ENCODE data around the gene SRP19. TPM values are rescaled to one million over a fixed set of nuclear protein-coding genes. Genes with fewer than 3 reads are reported as not detected.

Gene SRP19
- 10 to 100 TPM; 50.1 to 55.9 TPM for total RNA-seq

DNA sequence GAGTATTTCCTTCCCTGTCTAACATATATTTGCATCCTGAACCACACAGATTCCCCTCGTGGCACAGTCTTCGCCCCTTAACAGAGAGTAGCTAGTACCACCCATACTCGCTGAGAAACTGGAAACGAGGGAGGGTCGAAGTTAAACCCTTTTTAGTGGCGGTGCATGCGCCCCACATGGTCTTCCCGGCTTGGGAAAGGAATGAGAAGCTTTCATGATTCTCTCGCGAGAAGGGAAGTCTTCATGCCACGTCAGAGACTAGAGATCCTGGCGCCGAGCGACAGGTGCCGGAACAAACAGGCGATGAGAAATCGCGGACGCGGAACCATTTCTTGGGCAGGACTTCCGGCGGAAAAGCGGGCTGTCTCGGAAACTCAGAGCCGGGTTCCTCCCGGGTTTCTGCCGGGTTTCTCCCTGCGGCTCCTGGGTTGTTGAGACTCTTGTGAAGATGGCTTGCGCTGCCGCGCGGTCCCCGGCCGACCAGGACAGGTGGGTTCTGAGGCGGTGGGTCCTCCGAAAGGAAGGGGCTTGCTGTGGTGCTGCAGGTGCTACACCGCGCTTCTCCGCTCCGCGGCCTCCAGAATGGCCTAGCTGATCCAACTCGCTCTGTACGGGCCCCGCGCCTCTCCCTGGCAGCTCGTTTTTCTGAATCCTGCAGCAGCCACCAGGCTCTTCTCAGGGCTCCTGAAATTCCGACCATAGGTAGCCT, at the start of gene SRP19:
Gene SRP19 (plus strand): TSS at position 359 of the 709 bp plus-strand sequence. CDS start 90 bp downstream, at position 449.
- Mint-ChIP-seq H3K36me3 (peaks cover 26% of the 10 kb centered on the region), H3K27ac (peak within 1 kb of the TSS; percentile 89), H3K27me3 (peaks cover 13% of the 10 kb centered on the region), H3K4me1 (peaks cover 41% of the 10 kb centered on the region), H3K4me3 (peak within 1 kb of the TSS; percentile 97), H3K9me3 (ENCODE audit: low read depth) (no peaks in the 10 kb centered on the region)
- peak; percentile 97 for ATAC-seq
- DNase-seq = peak; percentile 96
- CTCF ChIA-PET = interaction anchor here (1.0 to 3.1 kb wide), 6 partner anchors 9 to 112 kb away, joined by 3 to 20 read pairs (median 4); partner anchors contain the start of gene REEP5

DNA sequence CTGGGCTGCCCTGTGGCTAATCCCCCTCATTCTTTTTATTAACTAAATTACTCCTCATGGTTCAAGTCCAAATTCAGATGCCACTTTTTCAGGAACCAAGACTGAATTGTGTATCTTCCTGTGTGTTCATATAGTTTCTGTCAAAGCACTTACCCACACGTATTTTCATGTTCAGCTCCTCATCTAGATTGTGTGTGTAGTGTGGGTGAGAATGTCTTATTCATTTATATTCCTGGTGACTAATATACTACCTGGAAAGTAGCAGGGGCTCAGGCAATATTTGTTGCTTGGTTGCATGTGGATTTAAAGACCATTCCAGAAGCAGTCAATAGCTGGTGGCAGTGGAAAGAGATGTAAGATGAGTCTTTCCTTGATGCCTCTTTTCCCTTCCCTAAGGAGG, 48.5 kb upstream of the SRP19 start:
- H3K9me3 Mint-ChIP-seq (ENCODE audit: low read depth) = no peaks in the 10 kb centered on the region
- no peaks in the 10 kb centered on the region for H3K27me3 Mint-ChIP-seq
- no peak overlapping the region for H3K27ac Mint-ChIP-seq
- ATAC-seq (no peak), DNase-seq (no peak)
- H3K36me3 Mint-ChIP-seq = peaks cover 24% of the 10 kb centered on the region
- CTCF ChIA-PET = no interaction called here
- H3K4me3 Mint-ChIP-seq = no peak overlapping the region
- H3K4me1 Mint-ChIP-seq = no peaks in the 10 kb centered on the region

DNA sequence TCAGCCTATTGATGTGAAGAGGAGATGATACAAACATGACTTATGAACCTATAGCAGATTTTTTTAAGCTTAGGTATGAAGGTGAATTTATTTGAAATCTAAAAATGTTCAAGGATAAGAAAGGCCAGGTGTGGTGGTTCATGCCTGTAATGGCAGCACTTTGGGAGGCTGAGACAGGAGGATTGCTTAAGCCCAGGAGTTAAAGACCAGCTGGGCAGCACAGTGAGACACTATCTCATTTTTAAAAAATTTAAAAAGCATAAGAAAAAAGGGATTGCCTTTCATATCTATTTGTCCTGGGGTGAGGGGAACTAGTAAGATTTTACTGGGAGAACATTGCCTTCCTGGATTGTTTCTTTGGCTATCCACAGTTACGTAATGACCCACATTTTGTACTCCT, 40.8 kb upstream of the SRP19 start:
- CTCF ChIA-PET = interaction anchor here (1.5 to 1.7 kb wide), 2 partner anchors 33 to 63 kb away, joined by 3 to 4 read pairs; no protein-coding TSS in a partner anchor
- Mint-ChIP-seq H3K36me3 (peaks cover 6% of the 10 kb centered on the region), H3K9me3 (ENCODE audit: low read depth) (no peaks in the 10 kb centered on the region), H3K27ac (no peak overlapping the region), H3K27me3 (no peaks in the 10 kb centered on the region), H3K4me1 (no peaks in the 10 kb centered on the region), H3K4me3 (no peak overlapping the region)
- no peak for ATAC-seq
- DNase-seq = no peak

DNA sequence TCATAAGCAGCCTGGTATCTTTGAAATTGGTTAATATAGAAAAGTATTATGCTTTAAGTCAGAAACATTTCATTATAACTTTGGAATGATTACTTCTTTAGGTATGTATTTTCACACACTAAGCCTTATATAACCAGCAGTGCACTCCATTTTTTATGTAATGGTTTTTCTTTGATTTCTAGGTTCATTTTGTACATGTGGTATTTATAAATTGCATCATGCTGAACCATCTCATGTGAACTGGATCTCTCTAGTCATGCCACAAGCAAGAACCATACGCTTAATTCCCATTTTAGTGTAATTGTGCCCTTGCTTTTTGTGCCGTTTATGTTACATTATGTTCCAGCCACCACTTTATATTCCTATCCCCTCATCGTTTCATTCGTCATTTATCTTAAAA, 38.6 kb upstream of the SRP19 start:
- Mint-ChIP-seq H3K9me3 (ENCODE audit: low read depth) (no peaks in the 10 kb centered on the region), H3K27ac (no peak overlapping the region), H3K27me3 (no peaks in the 10 kb centered on the region), H3K4me1 (no peaks in the 10 kb centered on the region), H3K36me3 (peaks cover 3% of the 10 kb centered on the region), H3K4me3 (no peak overlapping the region)
- CTCF ChIA-PET = interaction anchor here (0.5 kb wide), 1 partner anchor 13 kb away, joined by 3 read pairs; no protein-coding TSS in a partner anchor
- DNase-seq = no peak
- no peak for ATAC-seq

DNA sequence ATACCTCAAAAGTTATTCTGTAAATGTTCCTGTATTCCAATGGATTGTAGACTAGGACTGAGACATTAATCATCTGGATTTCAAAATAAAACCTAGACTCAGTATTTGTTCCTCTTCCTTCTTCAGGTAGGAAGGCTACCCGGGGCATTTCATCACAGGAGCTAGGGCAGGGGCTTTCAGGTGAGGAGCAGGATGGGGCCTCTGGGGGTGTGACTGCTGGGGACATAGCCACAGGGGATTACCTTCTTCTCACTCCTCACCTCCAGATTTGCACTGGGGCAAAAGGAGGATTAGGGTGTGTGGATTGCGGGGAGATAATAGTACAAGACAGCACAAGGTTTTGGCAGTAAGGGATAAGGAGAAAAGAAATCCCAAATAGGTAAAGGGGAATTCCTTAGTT, 37.9 kb upstream of the SRP19 start:
- H3K4me1 Mint-ChIP-seq = no peaks in the 10 kb centered on the region
- H3K27ac Mint-ChIP-seq = no peak overlapping the region
- H3K4me3 Mint-ChIP-seq = no peak overlapping the region
- peaks cover 3% of the 10 kb centered on the region for H3K36me3 Mint-ChIP-seq
- DNase-seq = no peak
- H3K9me3 Mint-ChIP-seq (ENCODE audit: low read depth) = no peaks in the 10 kb centered on the region
- CTCF ChIA-PET = no interaction called here
- ATAC-seq = no peak
- H3K27me3 Mint-ChIP-seq = no peaks in the 10 kb centered on the region

DNA sequence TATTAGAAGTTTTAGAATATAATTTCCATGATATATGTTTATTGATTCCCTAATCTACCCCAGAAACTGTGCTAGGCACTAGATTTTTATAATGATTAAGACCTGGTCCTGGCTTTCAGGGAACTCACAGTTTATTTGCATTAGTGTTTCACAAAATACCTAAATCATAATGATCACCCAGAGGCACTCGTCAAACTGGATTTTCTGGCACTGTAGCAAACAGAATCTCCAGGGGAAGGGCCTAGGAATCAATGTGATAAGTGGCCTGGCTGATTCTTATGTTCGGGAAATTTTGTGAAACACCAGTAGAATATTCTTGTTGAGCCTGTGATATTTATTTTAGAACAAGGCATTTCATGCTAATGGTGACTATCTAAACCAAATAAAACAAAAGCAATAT, 37.4 kb upstream of the SRP19 start:
- Mint-ChIP-seq H3K4me1 (no peaks in the 10 kb centered on the region), H3K27ac (no peak overlapping the region), H3K9me3 (ENCODE audit: low read depth) (no peaks in the 10 kb centered on the region), H3K27me3 (no peaks in the 10 kb centered on the region), H3K36me3 (peaks cover 5% of the 10 kb centered on the region), H3K4me3 (no peak overlapping the region)
- CTCF ChIA-PET = no interaction called here
- no peak for ATAC-seq
- DNase-seq = no peak

DNA sequence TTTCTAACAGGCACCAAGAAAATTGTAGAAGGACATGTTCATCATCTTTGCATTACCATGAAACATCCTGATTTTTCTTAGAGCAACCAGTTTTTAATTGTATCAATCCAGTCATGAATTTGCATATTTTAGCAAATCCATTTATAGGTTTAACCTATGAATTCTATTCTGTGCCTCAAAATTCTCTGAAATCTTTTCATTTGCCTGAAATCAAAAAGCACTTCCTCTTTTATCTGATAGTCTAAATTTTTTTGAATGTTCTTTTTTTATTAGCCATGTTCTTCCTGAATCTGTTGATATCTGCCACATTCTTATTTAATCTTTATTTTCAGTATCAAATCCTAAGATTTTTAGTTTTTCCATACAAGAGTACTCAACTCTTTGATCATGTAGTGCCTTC, 36.9 kb upstream of the SRP19 start:
- peaks cover 5% of the 10 kb centered on the region for H3K36me3 Mint-ChIP-seq
- H3K4me3 Mint-ChIP-seq = no peak overlapping the region
- no peaks in the 10 kb centered on the region for H3K9me3 Mint-ChIP-seq (ENCODE audit: low read depth)
- CTCF ChIA-PET = no interaction called here
- DNase-seq (no peak), ATAC-seq (no peak)
- H3K27me3 Mint-ChIP-seq = no peaks in the 10 kb centered on the region
- H3K27ac Mint-ChIP-seq = no peak overlapping the region
- no peaks in the 10 kb centered on the region for H3K4me1 Mint-ChIP-seq

DNA sequence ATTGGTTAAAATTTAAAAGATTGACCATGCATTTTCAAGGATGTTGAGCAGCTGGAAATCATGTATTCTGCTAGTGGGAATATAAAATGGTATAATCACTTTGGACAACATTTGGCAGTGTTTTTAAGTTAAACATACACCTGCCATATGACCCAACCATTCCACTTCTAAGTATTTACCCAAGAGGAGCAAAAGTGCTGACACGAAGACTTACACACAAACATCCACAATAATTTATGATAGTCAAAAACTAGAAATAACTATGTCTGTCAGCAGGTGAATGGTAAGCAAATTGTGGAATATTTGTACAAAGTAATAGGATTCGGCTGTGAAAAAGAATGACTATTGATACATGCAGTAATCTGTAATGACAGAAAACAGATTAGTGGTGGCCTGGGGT, 30.7 kb upstream of the SRP19 start:
- H3K36me3 Mint-ChIP-seq = peaks cover 21% of the 10 kb centered on the region
- H3K4me3 Mint-ChIP-seq = no peak overlapping the region
- H3K27me3 Mint-ChIP-seq = no peaks in the 10 kb centered on the region
- DNase-seq = no peak
- H3K27ac Mint-ChIP-seq = no peak overlapping the region
- peaks cover 9% of the 10 kb centered on the region for H3K4me1 Mint-ChIP-seq
- CTCF ChIA-PET = no interaction called here
- no peak for ATAC-seq
- H3K9me3 Mint-ChIP-seq (ENCODE audit: low read depth) = no peaks in the 10 kb centered on the region

DNA sequence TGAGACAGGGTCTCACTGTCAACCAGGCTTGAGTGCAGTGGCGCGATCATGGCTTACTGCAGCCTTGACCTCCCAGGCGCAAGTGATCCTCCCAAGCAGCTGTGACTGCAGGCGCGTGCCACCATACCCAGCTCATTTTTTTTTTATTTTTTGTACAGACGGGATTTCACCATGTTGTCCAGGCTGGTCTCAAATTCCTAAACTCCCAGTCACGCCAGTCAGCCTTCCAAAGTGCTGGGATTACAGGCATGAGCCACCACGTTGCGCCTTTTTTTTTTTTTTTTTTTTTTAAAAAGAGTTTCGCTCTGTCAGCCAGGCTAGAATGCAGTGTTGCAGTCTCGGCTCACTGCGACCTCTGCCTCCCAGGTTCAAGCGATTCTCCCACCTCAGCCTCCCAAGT, 27.1 kb upstream of the SRP19 start:
- no peak for DNase-seq
- CTCF ChIA-PET = interaction anchor here (0.7 to 1.0 kb wide), 2 partner anchors 14 to 367 kb away, joined by 3 read pairs; no protein-coding TSS in a partner anchor
- H3K4me3 Mint-ChIP-seq = no peak overlapping the region
- no peaks in the 10 kb centered on the region for H3K27me3 Mint-ChIP-seq
- no peak for ATAC-seq
- H3K9me3 Mint-ChIP-seq (ENCODE audit: low read depth) = no peaks in the 10 kb centered on the region
- no peak overlapping the region for H3K27ac Mint-ChIP-seq
- peaks cover 30% of the 10 kb centered on the region for H3K36me3 Mint-ChIP-seq
- H3K4me1 Mint-ChIP-seq = peaks cover 9% of the 10 kb centered on the region

DNA sequence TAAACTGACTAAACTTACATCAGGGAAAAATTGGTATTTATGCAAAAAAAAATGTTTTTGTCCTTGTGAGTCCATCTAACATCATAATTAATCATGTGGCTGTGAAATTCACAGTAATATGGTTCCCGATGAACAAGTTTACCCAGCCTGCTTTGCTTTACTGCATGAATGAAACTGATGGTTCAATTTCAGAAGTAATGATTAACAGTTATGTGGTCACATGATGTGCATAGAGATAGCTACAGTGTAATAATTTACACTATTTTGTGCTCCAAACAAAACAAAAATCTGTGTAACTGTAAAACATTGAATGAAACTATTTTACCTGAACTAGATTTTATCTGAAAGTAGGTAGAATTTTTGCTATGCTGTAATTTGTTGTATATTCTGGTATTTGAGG, 16.6 kb upstream of the SRP19 start:
- H3K27me3 Mint-ChIP-seq = no peaks in the 10 kb centered on the region

DNA sequence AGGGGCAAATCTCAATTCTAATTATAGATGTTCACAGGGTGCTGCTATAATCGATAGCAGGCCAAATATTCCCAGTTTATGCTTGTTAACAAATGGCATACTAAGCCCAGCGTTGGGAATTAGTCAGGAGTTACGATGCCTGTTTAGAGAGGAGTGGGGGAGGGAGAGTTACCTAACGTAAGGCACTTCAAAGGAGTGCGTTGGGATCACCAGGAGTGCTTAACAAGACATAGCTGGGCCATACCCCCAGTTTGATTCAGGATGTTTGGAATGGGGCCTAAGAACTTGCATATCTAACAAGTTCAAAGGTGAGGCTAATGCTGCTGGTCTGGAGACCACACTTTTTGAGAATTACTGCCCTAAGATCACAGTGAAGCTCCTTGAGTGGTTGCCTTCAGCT, 14.5 kb upstream of the SRP19 start:
- Mint-ChIP-seq H3K36me3 (no peaks in the 10 kb centered on the region), H3K9me3 (ENCODE audit: low read depth) (no peaks in the 10 kb centered on the region), H3K4me3 (no peak overlapping the region), H3K27me3 (peaks cover 5% of the 10 kb centered on the region), H3K27ac (no peak overlapping the region), H3K4me1 (peaks cover 3% of the 10 kb centered on the region)
- no peak for DNase-seq
- CTCF ChIA-PET = interaction anchor here (0.6 kb wide), 1 partner anchor 749 kb away, joined by 3 read pairs; no protein-coding TSS in a partner anchor
- no peak for ATAC-seq

More for the DNA sequence above, 16.6 kb upstream of the SRP19 start:
- ATAC-seq (no peak), DNase-seq (no peak)
- CTCF ChIA-PET = no interaction called here
- peaks cover 1% of the 10 kb centered on the region for H3K36me3 Mint-ChIP-seq
- no peaks in the 10 kb centered on the region for H3K9me3 Mint-ChIP-seq (ENCODE audit: low read depth)
- H3K27ac Mint-ChIP-seq = no peak overlapping the region
- peaks cover 3% of the 10 kb centered on the region for H3K4me1 Mint-ChIP-seq
- H3K4me3 Mint-ChIP-seq = no peak overlapping the region

DNA sequence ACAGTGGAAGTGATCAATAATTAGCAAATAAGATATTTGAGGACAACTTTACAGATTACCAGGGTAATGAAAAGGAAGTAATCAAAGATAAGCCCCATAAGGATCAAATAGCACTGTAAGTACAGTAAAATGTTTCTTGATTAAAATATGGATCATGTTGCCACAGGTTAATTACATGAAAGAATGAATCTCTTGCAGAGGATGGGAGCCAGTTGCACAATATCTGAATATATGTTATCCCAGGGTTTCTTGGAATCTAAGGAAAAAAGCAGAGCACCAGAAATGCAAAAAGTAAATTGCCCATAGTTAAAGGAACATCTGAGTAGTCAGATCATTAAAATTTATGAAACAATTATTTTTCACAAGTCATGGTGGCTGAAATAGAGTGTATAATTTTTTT, 13.8 kb upstream of the SRP19 start:
- H3K4me3 Mint-ChIP-seq = no peak overlapping the region
- H3K27ac Mint-ChIP-seq = no peak overlapping the region
- peaks cover 7% of the 10 kb centered on the region for H3K27me3 Mint-ChIP-seq
- no peaks in the 10 kb centered on the region for H3K36me3 Mint-ChIP-seq
- ATAC-seq (no peak), DNase-seq (no peak)
- peaks cover 3% of the 10 kb centered on the region for H3K4me1 Mint-ChIP-seq
- H3K9me3 Mint-ChIP-seq (ENCODE audit: low read depth) = no peaks in the 10 kb centered on the region
- CTCF ChIA-PET = no interaction called here

DNA sequence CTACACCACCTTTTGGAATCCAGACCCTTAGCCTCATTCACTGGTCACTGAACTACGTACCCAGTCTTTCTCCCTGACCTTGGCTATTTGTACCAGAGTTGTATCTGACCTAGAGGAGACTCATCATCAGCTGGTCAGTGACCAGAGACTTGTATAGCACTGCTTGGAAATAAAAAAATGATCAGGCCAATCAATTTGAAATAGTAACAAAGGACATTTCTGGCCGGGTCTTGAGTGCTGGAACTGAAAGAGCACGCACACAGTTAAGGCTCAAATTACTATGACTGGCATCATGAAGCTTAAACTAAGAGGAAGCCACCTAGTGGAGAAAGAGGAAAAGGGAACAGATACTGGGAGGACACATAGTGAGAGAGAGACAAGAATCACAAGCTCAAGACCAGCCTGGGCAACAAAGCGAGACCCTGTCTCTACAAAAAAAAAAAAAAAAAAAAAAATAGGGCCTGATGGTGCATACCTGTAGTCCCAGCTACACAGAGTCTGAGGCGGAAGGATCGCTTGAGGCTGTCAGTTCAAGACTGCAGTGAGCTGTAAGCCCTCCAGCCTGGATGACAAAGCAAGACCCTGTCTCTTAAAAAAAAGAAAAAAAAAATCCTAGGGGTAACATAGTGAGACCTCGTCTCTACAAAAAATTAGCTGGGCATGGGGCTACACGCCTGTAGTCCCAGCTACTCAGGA, 12.8 kb upstream of the SRP19 start:
- no peak for DNase-seq

DNA sequence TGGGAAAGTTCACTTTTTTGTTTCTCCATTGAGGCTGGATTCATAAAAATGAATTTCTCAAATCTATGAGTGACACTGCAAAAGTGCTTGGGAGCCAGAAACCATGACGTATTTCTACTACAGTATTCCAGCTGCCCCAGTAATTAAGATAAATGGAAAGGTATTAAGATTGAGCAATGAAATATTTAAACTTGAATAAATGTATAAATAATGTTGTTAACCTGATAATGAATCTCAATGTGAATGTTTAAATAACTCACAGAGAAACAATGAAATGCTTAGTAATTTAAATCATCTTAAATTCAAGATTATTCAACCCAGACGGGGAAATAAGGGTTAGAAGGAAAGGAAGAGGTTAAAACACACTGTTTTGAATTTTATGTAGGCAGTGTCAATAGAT, 11.2 kb upstream of the SRP19 start:
- H3K4me3 Mint-ChIP-seq = no peak overlapping the region

More for the DNA sequence above, 12.8 kb upstream of the SRP19 start:
- H3K27ac Mint-ChIP-seq = no peak overlapping the region
- H3K4me1 Mint-ChIP-seq = peaks cover 3% of the 10 kb centered on the region
- no peaks in the 10 kb centered on the region for H3K36me3 Mint-ChIP-seq
- no peaks in the 10 kb centered on the region for H3K9me3 Mint-ChIP-seq (ENCODE audit: low read depth)
- peaks cover 10% of the 10 kb centered on the region for H3K27me3 Mint-ChIP-seq
- H3K4me3 Mint-ChIP-seq = no peak overlapping the region
- ATAC-seq = peak; percentile 98
- CTCF ChIA-PET = interaction anchor here (0.6 to 1.6 kb wide), 33 partner anchors 8 to 1328 kb away, joined by 3 to 20 read pairs (median 4); partner anchors contain the start of genes REEP5 and SRP19

More for the DNA sequence above, 11.2 kb upstream of the SRP19 start:
- H3K4me1 Mint-ChIP-seq = peaks cover 3% of the 10 kb centered on the region
- ATAC-seq (no peak), DNase-seq (no peak)
- peaks cover 5% of the 10 kb centered on the region for H3K36me3 Mint-ChIP-seq
- H3K27me3 Mint-ChIP-seq = peaks cover 22% of the 10 kb centered on the region
- no peak overlapping the region for H3K27ac Mint-ChIP-seq
- H3K9me3 Mint-ChIP-seq (ENCODE audit: low read depth) = peaks cover 4% of the 10 kb centered on the region
- CTCF ChIA-PET = no interaction called here
